COLO668 (cell line): ENCODE data around the gene CHRNE.
"Not testable (repeated sequence)": the region's sequence is repeated elsewhere in the genome, so short reads cannot be mapped to it uniquely, and the experiment has no call there.

Source experiments
- DNase-seq: peaks from one replicate; lab custom pipeline; 2025; ENCODE audit not compliant: unreplicated experiment; lab: John Stamatoyannopoulos, UW

Gene CHRNE

DNA sequence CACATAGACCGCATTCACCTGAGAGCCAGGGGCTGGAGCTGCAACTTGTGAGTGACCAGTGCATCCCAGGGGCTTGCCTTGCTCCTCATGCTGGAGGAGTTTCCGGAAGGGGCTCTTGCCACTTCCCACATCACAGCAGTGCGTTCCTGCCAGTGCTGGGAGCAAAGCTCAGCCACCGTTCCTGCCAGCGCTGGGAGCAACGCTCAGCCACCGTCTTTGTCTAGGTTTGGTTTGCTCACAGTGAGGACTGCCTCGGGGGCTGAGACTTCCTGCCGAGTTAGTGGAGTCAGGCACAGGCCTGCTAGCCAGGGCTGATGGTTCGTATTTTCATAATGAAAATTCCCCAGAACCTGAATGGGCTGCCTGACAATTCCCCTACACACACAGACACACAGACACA lies 5.4 kb upstream of the CHRNE start:
- DNase-seq = peak; percentile 9

DNA sequence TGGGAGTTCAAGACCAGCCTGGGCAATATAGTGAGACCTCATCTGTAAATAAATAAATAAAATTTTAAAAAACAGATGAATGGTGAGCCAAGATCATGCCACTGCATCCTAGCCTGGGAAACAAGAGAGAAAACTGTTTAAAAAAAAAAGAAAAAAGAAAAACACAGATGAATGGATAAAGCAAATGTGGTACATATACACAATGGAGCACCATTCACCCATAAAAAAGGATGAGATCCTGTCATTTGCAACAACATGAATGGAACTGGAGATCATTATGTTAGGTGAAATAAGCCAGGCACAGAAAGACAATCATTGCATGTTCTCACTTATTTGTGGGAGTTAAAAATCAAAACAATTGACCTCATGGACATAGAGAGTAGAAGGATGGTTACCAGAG lies 3.7 kb upstream of the CHRNE start:
- not testable (repeated sequence) for DNase-seq

GRCh38 chr17:4902540-4902939 lies 358 bp downstream of the CHRNE start:
- DNase-seq = no peak

DNA sequence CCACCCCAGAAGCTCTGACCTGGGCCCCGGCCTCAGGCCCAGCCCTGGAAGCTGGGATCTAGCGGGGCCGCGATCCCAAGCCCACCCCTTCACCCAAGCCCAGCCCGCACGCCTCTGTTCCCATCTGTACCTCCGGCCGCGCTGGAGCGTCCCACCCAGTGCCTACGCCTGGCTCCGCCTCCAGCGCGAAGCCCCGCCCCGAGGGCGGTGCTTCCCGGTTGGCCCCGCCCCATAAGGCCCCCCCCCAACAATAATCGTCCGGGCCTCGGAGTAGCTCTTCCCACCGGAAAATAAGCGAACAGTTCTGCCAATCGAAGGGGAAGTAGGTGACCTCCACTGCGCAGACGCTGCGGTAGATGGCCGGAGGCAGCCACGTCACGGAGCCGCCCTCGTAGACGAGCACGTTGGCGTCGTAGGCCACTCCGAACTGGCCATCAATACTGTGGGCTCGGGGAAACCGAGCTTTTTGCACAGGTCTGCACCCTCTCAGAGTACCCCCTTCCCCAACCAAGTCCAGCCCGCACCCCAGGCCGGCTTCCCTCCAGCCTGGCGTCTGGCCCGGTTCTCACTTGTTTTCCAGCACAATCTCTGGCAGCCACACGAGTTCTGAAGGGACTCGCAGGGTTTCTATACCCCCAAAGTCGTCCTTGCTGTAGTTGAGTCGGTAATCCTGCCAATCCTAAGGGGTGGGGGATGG lies 1.1 kb downstream of the CHRNE start:
- no peak for DNase-seq

- DNase-seq = no peak
Observed at GRCh38 chr17:4901108-4901647, 1.7 kb downstream of the CHRNE start.

- DNase-seq = no peak
Observed at GRCh38 chr17:4900231-4901107, 2.4 kb downstream of the CHRNE start.

DNA sequence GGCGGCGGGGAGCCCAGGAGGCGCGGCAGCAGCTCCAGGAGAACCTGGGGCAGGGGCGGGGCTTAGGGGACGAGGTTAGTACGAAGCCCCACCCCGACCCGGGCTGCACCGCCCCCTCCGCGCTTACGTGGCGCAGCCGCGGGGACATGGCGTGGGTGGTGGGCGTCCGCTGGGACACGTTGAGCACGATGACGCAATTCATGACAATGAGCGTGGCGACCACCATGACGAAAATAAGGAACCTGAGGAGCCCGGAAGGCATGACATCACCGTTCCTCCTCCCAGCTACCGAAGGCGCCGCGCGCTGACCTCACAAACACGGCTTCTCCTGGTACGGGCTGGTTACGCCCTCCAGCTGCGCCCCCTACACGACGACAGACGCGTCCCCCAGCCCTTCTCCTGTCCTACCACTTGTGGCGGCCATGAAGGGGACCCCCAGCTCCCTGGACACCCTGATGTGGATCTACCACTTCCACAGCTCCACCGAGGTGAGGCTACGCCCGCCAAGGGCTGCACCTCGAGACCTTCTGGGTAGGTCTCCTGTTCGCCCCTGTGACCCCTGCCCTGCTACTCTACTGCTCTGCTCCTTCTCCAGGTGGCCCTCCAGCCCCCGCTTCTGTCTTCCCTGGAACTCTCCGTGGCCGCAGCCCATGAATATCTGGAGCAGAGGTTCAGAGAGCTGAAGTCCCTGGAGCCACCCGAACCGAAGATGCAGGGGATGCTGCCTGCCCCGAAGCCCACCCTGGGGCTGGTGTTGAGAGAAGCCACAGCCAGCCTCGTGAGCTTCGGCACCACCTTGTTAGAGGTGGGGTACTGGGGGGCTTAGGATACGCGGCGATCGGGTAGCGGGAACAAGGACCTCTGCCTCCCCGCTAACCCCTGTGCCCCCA lies 3.3 kb downstream of the CHRNE start, which contains the start of gene C17orf107:
Gene C17orf107 (plus strand): TSS at position 196 of the 890 bp plus-strand sequence. CDS start 227 bp downstream, at position 423.
- DNase-seq = no peak

GRCh38 chr17:4898927-4899326 lies 4.0 kb downstream of the CHRNE start:
- DNase-seq = no peak

DNA sequence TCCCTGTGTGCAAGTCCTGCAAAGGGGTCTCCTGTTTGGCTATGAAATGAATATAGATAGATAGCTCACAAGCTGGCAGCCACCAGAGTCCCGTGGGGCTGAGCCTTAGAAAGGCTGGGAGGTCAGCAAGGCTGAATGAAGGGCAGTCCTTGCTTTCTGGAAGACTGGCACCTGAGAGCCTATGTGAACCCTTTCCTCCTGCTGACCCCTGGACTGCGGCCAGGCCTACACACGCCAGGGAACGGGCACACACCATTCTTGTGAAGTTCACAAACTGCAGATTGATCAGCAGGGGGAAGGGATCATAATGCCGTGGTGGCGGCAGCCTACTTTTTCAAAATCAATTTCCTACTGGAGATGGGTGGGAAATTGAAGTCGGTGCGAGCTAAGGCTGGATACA lies 4.5 kb downstream of the CHRNE start:
- no peak for DNase-seq

DNA sequence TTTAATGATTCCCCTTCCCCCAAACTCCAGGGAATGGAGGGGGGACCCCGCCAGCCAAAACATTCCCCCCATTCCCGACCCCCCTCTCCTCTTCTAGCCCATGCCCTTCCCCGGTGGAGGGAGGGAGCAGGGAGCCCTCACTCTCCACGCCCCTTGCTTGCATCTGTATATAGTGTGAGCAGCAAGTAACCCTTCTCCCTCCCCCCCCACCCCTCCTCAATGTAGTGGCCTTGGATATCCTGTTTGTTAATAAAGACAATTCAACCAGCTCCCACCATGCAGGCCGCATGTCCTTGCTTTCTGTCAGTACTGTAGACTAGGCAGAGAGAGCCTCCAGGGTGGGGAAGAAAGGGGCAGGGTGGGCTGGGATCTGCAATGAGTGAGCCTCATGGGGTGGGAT lies 5.1 kb downstream of the CHRNE start:
- DNase-seq = no peak

- DNase-seq = no peak
Observed at GRCh38 chr17:4897198-4897687, 5.7 kb downstream of the CHRNE start.

- DNase-seq = no peak
Observed at GRCh38 chr17:4896332-4897197, 6.3 kb downstream of the CHRNE start.

DNA sequence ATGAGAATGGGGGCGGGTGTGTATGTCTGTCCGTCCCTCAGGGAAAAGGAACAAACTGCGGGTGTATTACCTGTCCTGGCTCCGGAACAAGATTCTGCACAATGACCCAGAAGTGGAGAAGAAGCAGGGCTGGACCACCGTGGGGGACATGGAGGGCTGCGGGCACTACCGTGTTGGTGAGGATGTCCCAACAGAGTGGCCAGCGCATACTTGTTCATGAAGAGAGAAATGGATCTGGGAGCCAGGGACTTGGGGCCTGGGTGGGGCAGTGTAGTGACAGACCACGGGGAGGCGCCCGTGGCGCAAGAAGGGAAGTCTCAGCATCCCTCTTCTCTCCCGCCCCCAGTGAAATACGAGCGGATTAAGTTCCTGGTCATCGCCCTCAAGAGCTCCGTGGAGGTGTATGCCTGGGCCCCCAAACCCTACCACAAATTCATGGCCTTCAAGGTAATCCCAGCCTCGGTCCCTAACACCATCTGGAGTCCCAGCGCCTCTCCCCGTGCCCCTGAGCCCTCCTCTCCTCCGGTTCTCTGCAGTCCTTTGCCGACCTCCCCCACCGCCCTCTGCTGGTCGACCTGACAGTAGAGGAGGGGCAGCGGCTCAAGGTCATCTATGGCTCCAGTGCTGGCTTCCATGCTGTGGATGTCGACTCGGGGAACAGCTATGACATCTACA lies 7.1 kb downstream of the CHRNE start:
- no peak for DNase-seq

DNA sequence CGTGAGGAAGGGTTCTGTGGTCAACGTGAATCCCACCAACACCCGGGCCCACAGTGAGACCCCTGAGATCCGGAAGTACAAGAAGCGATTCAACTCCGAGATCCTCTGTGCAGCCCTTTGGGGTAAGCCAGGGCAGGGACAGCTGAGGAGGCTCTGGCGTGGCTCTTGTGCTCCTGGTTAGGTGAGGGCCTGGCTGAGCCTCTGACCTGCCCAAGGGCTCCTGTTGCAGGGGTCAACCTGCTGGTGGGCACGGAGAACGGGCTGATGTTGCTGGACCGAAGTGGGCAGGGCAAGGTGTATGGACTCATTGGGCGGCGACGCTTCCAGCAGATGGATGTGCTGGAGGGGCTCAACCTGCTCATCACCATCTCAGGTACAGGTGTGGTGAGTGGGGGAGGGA lies 7.8 kb downstream of the CHRNE start:
- no peak for DNase-seq

DNA sequence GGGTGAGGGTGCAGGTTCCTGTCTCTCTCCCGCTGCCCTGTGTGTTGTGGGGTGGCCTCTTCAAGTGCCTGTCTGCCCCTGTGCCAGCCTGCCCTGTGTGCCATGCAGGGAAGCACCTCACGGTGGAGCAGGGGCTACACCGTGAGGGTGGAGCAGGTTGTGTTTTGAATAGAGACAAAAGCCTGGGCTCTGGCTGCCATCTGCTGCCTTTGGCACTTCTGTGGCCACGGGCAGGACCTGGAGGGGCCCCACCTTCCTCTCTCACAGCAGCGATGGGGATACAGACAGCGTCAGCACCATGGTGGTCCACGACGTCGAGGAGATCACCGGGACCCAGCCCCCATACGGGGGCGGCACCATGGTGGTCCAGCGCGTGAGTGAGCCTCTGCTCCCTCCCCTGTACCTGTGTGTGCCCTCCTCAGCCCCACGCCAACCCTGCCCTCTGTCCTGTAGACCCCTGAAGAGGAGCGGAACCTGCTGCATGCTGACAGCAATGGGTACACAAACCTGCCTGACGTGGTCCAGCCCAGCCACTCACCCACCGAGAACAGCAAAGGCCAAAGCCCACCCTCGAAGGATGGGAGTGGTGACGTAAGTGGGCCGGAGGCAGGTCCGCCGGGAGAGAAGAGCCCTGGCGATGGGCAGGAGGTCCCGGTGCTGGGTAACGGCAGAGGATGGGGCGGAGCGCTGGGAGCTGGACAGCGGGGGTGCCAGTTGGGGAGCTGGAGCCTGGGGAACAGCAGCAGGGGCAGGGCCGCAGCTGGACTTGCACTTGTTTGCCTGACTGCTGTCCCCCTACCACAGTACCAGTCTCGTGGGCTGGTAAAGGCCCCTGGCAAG lies 9.0 kb downstream of the CHRNE start:
- no peak for DNase-seq

- DNase-seq = no peak
Observed at GRCh38 chr17:4893272-4893671, 9.6 kb downstream of the CHRNE start.

DNA sequence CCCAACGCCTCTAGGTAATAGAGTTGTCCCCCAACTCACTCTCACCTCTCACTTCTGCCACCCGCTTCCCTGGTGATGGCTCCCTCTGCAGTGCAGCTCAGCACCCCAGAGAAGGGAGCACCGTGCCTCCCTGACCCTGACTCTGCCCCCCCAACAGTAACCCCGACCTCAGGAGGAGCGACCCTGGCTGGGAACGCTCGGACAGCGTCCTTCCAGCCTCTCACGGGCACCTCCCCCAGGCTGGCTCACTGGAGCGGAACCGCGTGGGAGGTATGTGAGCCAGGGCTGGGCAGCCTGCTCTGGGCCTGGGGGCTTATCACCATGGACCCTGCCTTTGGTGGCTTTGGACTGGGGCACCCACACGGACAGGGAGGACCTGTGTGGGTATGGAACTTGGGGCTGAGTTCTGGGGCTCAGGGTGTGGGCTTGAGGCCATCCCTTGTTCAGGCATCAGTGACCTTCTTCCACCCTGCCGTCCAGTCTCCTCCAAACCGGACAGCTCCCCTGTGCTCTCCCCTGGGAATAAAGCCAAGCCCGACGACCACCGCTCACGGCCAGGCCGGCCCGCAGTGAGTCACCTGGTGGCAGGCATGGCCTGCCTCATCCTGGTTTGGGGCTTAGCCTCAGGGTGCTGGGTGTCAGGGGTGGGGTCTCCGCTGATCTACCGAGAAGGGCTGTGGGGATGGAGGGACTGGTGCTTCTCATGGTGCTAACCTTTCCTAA lies 10.2 kb downstream of the CHRNE start:
- no peak for DNase-seq
